ENCODE results near the gene ADGRA3. TPM values are rescaled to one million over a fixed set of nuclear protein-coding genes. Genes with fewer than 3 reads are reported as not detected.

Gene ADGRA3
- total and polyA plus RNA-seq, 2 experiments from 2014 or later: 16.2 to 73.9 TPM

GRCh38 chr4:22493523-22493922, 22.3 kb downstream of the ADGRA3 start:
- peaks cover 27% of the 10 kb centered on the region for H4K20me1 ChIP-seq (replicated peaks; ENCODE audit: insufficient read depth)
- no peak overlapping the region for H3K4me2 ChIP-seq
- H2AFZ ChIP-seq: no peak overlapping the region
- H3K4me1 ChIP-seq (ENCODE audit: insufficient read depth): peaks cover 24% of the 10 kb centered on the region
- no peaks in the 10 kb centered on the region for H3F3A ChIP-seq (replicated peaks; ENCODE audit: low read depth)
- peaks cover 2% of the 10 kb centered on the region for H3K27me3 Mint-ChIP-seq (ENCODE audit: insufficient read depth, low read depth, poor library complexity)
- H3K4me3 Mint-ChIP-seq: no peak overlapping the region
- no peak overlapping the region for H3K27ac ChIP-seq (ENCODE audit: low read depth)
- no peaks in the 10 kb centered on the region for H3K36me3 ChIP-seq (ENCODE audit: insufficient read depth)
- TF ChIP-seq ZNF114 (CRISPR knock-in tag; IDR thresholded peaks at IDR 0.05): no peak
- no peak for TF ChIP-seq CTCF (conservative IDR thresholded peaks at IDR 0.05; ENCODE audit: low read depth in 2 of 2)
- TF ChIP-seq JUNB (IDR thresholded peaks at IDR 0.05; ENCODE audit: unreplicated experiment): no peak
- H3K9me3 Mint-ChIP-seq: no peaks in the 10 kb centered on the region; the same call in 2 of the 3 replicates
- H3K36me3 Mint-ChIP-seq (ENCODE audit: low read depth): peaks cover 4% of the 10 kb centered on the region; the same call in 1 of the 3 replicates
- H3K4me1 Mint-ChIP-seq: peaks cover 42% of the 10 kb centered on the region
- no peak for ATAC-seq
- H3K79me2 ChIP-seq (replicated peaks; ENCODE audit: insufficient read depth): no peaks in the 10 kb centered on the region
- no peak overlapping the region for H3K4me3 ChIP-seq
- no peak for DNase-seq (ENCODE audit: low spot score)
- no peaks in the 10 kb centered on the region for H3K9me2 ChIP-seq (ENCODE audit: insufficient read depth)
- no peak overlapping the region for H3K27ac Mint-ChIP-seq
- H3K27me3 ChIP-seq (ENCODE audit: insufficient read depth): no peaks in the 10 kb centered on the region

- Histone ChIP-seq H3F3A (replicated peaks; ENCODE audit: low read depth) (no peaks in the 10 kb centered on the region), H3K9me2 (ENCODE audit: insufficient read depth) (no peaks in the 10 kb centered on the region), H3K27ac (ENCODE audit: low read depth) (no peak overlapping the region), H2AFZ (no peak overlapping the region), H3K4me3 (no peak overlapping the region), H3K4me1 (ENCODE audit: insufficient read depth) (peaks cover 26% of the 10 kb centered on the region), H3K27me3 (ENCODE audit: insufficient read depth) (no peaks in the 10 kb centered on the region), H4K20me1 (replicated peaks; ENCODE audit: insufficient read depth) (peaks cover 27% of the 10 kb centered on the region), H3K79me2 (replicated peaks; ENCODE audit: insufficient read depth) (no peaks in the 10 kb centered on the region), H3K4me2 (0 out of 2 replicates have a peak overlapping the region, but pooled peaks have one; percentile 50), H3K36me3 (ENCODE audit: insufficient read depth) (no peaks in the 10 kb centered on the region)
- DNase-seq (ENCODE audit: low spot score) (no peak), ATAC-seq (no peak)
- no peaks in the 10 kb centered on the region; the same call in 2 of the 3 replicates for H3K9me3 Mint-ChIP-seq
- peaks cover 45% of the 10 kb centered on the region for H3K4me1 Mint-ChIP-seq
- TF ChIP-seq REST (IDR thresholded peaks at IDR 0.05; ENCODE audit: unreplicated experiment): no peak
- no peak for TF ChIP-seq ZNF331 (CRISPR knock-in tag; IDR thresholded peaks at IDR 0.05; ENCODE audit: low read depth)
- TF ChIP-seq JUNB (IDR thresholded peaks at IDR 0.05; ENCODE audit: unreplicated experiment): no peak
- no peak for TF ChIP-seq STAT1 (IDR thresholded peaks at IDR 0.05; ENCODE audit: unreplicated experiment)
- TF ChIP-seq ZNF462 (CRISPR knock-in tag; IDR thresholded peaks at IDR 0.05): no peak
- no peak overlapping the region for H3K27ac Mint-ChIP-seq
- H3K27me3 Mint-ChIP-seq (ENCODE audit: insufficient read depth, low read depth, poor library complexity): peaks cover 2% of the 10 kb centered on the region
- H3K4me3 Mint-ChIP-seq: no peak overlapping the region
- H3K36me3 Mint-ChIP-seq (ENCODE audit: low read depth): peaks cover 4% of the 10 kb centered on the region; the same call in 1 of the 3 replicates
Observed at GRCh38 chr4:22492987-22493386, 22.9 kb downstream of the ADGRA3 start.

All from GM23338 (cell line).